Panc1 (cell line): Measurements from ENCODE around the gene PSRC1. TPM values are rescaled to one million over a fixed set of nuclear protein-coding genes. Genes with fewer than 3 reads are reported as not detected.

Experiments
- ATAC-seq: fragments of 200-7000 bp; cut with Tn5 transposase; 2 replicates; pipeline ENCODE4 v1.9.1; 2020; ENCODE audit warnings: mild to moderate bottlenecking, moderate library complexity
- BruUV-seq: library from RNA; stranded (reverse); fragments of 400-500 nt; replicated peaks from 2 replicates; lab custom pipeline; 2021; lab: Mats Ljungman, UMichigan
- CTCF ChIA-PET: fragments of 300-600 bp; sonication (Branson Sonifier 250); formaldehyde crosslinking; loops from one replicate; lab custom pipeline; 2022; ENCODE audit warnings: antibody characterized with exemption; lab: Charles Lee
- POLR2A ChIA-PET: fragments of 300-600 bp; sonication (Branson Sonifier 250); formaldehyde crosslinking; loops from one replicate; lab custom pipeline; 2022; ENCODE audit warnings: antibody characterized with exemption; lab: Charles Lee
- DNase-seq: peaks from one replicate; pipeline ENCODE4 v3.0.0-alpha.2; 2010; ENCODE audit warnings: low read depth, low spot score
- H3K27ac ChIP-seq: 2 replicates; pipeline ENCODE4 v1.5.1; 2011; ENCODE audit warnings: mild to moderate bottlenecking, low read length, inconsistent platforms
- H3K27me3 ChIP-seq: fragments of 200-500 bp; sonication (Bioruptor generic); 2 replicates; pipeline ENCODE4 v1.6.0; 2014; ENCODE audit warnings: low read length, inconsistent platforms; ENCODE audit not compliant: control insufficient read depth, insufficient read depth
- H3K36me3 ChIP-seq: fragments of 200-500 bp; sonication (Bioruptor generic); 2 replicates; pipeline ENCODE4 v1.5.1; 2014; ENCODE audit warnings: inconsistent platforms, mild to moderate bottlenecking, low read length, moderate library complexity; ENCODE audit not compliant: control insufficient read depth, insufficient read depth
- H3K4me1 ChIP-seq: 2 replicates; pipeline ENCODE4 v1.5.1; 2011; ENCODE audit warnings: inconsistent platforms, mild to moderate bottlenecking, low read length, moderate library complexity; ENCODE audit not compliant: control insufficient read depth, insufficient read depth
- H3K4me3 ChIP-seq, 2 experiments: 2 replicates each; pipeline ENCODE4 v1.5.1; 2011 to 2012; ENCODE audit warnings: low read depth in 2 of 2, low read length in 2 of 2, mild to moderate bottlenecking in 2 of 2, inconsistent platforms in 1 of 2, moderate library complexity in 1 of 2
- H3K9me3 ChIP-seq: fragments of 200-500 bp; sonication (Bioruptor generic); 2 replicates; pipeline ENCODE4 v1.5.1; 2014; ENCODE audit warnings: low read depth, mild to moderate bottlenecking, inconsistent platforms, low read length, moderate library complexity; ENCODE audit not compliant: control insufficient read depth, insufficient read depth
- CTCF ChIP-seq: fragments of 450-650 bp; IDR thresholded peaks from 2 replicates; pipeline ENCODE4 v1.5.1; 2017; ENCODE audit warnings: mild to moderate bottlenecking
- POLR2AphosphoS5 ChIP-seq: IDR thresholded peaks from 2 replicates; pipeline ENCODE4 v1.6.1; 2012; ENCODE audit warnings: mild to moderate bottlenecking, low read depth, low read length, moderate library complexity
- REST ChIP-seq, 2 experiments: IDR thresholded peaks; 2 replicates each; pipeline ENCODE4 v1.6.1; 2011 to 2012; ENCODE audit warnings: low read depth in 2 of 2, control low read depth in 1 of 2, low read length in 1 of 2, mild to moderate bottlenecking in 1 of 2, moderate library complexity in 1 of 2; ENCODE audit not compliant: insufficient read depth in 1 of 2
- SIN3A ChIP-seq: IDR thresholded peaks from 2 replicates; pipeline ENCODE4 v1.6.1; 2012; ENCODE audit warnings: low read depth, mild to moderate bottlenecking, low read length, moderate library complexity, borderline replicate concordance; ENCODE audit not compliant: insufficient read depth
- TCF7L2 ChIP-seq: IDR thresholded peaks from 2 replicates; pipeline ENCODE4 v1.6.1; 2011; ENCODE audit warnings: mild to moderate bottlenecking, low read depth, low read length, inconsistent platforms
- in situ Hi-C: cut with HindIII; loops from 2 replicates; pipeline ENCODE4 v1.10.0; 2016; ENCODE audit warnings: low sequenced_read_pairs, low pct_unique_long_range_greater_than_20kb
- intact Hi-C: fragments of 100-400 bp; cut with micrococcal nuclease; formaldehyde crosslinking; loops from one replicate; pipeline ENCODE4 v1.10.0; 2022; ENCODE audit not compliant: unreplicated experiment
- total RNA-seq: library from RNA; stranded (reverse); gene quantifications from one replicate; pipeline ENCODE4 v1.2.1, GENCODE V29; 2021; ENCODE audit not compliant: unreplicated experiment

PSRC1 gene
- total RNA-seq, 1 experiment from 2014 or later, result 40.6 TPM

- DNase-seq, result no peak
- Histone ChIP-seq H3K27me3 (no peaks in the 10 kb centered on the region), H3K36me3 (peaks cover 6% of the 10 kb centered on the region; the same call in 1 of the 2 replicates), H3K4me1 (no peaks in the 10 kb centered on the region; the same call in 1 of the 2 replicates), H3K9me3 (no peaks in the 10 kb centered on the region), H3K27ac (no peak overlapping the region), H3K4me3 (no peak overlapping the region)
- intact Hi-C loops, result no loop called here
- CTCF ChIA-PET, result interaction anchor here (0.6 to 1.4 kb wide), 3 partner anchors 24 to 198 kb away, joined by 3 to 5 read pairs (median 5); partner anchors contain the start of gene PSRC1
- POLR2A ChIA-PET, result no interaction called here
- no peak for TF ChIP-seq SIN3A
- TF ChIP-seq POLR2AphosphoS5, result no peak
- no peak for TF ChIP-seq TCF7L2
- TF ChIP-seq REST (IDR thresholded peaks at IDR 0.05; ENCODE audit: insufficient read depth in 1 of 2, low read depth in 2 of 2, low read length in 1 of 2), result no peak
- TF ChIP-seq CTCF, result no peak
- BruUV-seq, result no TSS peak
- ATAC-seq, result no peak
- in situ Hi-C loops, result no loop called here
These were observed 43.9 kb downstream of the PSRC1 start for GRCh38 chr1:109239047-109239408.

GRCh38 chr1:109238382-109238781, 44.6 kb downstream of the PSRC1 start:
- no peaks in the 10 kb centered on the region for H3K9me3 ChIP-seq
- in situ Hi-C loops (no loop called here), intact Hi-C loops (no loop called here)
- no peak for ATAC-seq
- no peak overlapping the region for H3K27ac ChIP-seq
- no peak for DNase-seq
- POLR2A ChIA-PET, result no interaction called here
- H3K27me3 ChIP-seq, result no peaks in the 10 kb centered on the region
- peaks cover 6% of the 10 kb centered on the region; the same call in 1 of the 2 replicates for H3K36me3 ChIP-seq
- H3K4me1 ChIP-seq, result no peaks in the 10 kb centered on the region; the same call in 1 of the 2 replicates
- no peak overlapping the region for H3K4me3 ChIP-seq
- CTCF ChIA-PET, result interaction anchor here (1.4 kb wide), 1 partner anchor 44 kb away, joined by 5 read pairs; the partner anchor contains the start of gene PSRC1
- BruUV-seq, result no TSS peak
- TF ChIP-seq TCF7L2 (no peak), SIN3A (no peak), CTCF (no peak), REST (IDR thresholded peaks at IDR 0.05; ENCODE audit: insufficient read depth in 1 of 2, low read depth in 2 of 2, low read length in 1 of 2) (no peak), POLR2AphosphoS5 (no peak)
